NCI-H1436 treated with DMSO at 0.1 percent for 48 hours (cell line): ENCODE data around the gene PDE1A.
"Not testable (repeated sequence)": the region's sequence is repeated elsewhere in the genome, so short reads cannot be mapped to it uniquely, and the experiment has no call there.

Experiments
- DNase-seq: peaks from one replicate; lab custom pipeline; 2025; lab: John Stamatoyannopoulos, UW

Gene PDE1A

GRCh38 chr2:182406221-182406620, 20.6 kb downstream of the PDE1A start:
- no peak for DNase-seq

DNA sequence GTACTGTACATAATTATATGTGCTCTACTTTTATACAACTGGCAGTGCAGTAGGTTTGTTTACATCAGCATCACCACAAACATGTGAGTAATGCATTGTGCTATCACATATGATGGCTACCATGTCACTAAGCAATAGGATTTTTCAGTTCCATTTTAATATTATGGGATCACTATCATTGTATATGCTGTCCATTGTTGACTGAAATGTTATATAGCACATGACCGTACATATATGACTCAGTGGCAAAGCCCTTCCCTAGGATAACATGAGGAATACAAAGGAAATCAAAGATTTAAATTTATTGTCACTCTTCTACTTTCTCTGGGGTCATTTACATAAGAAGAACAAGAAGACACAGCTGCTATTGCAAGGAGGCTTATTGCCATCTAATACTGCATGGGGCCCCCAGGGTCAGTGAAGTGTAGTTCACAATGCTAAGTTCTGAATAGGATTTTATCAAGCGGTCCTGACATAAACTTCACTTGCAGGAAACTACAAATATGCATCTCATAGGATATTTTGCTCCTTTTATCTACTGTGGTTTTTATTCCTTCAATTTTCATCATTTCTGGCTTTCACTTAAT, 21.8 kb downstream of the PDE1A start:
- DNase-seq, result no peak

- DNase-seq, result no peak
Observed at GRCh38 chr2:182404092-182404491, 22.7 kb downstream of the PDE1A start.

DNA sequence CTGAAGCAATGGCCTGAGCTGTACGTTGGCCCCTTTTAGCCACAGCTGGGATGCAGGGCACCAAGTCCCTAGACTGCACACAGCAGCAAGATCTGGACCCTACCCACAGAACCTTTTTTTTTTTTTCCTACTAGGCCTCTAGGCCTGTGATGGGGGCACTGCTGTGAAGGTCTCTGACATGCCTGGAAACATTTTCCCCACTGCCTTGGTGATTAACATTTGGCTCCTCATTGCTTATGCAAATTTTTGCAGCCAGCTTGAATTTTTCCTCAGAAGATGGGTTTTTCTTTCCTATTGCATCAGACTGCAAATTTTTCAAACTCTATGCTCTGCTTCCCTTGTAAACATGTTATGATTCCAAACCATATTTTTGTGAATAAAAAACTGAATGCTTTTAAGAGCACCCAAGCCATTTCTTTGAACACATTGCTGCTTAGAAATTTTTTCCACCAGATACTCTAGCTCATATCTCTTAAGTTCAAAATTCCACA, 33.5 kb downstream of the PDE1A start:
- DNase-seq, result no peak

GRCh38 chr2:182391443-182391842, 35.4 kb downstream of the PDE1A start:
- DNase-seq, result no peak

DNA sequence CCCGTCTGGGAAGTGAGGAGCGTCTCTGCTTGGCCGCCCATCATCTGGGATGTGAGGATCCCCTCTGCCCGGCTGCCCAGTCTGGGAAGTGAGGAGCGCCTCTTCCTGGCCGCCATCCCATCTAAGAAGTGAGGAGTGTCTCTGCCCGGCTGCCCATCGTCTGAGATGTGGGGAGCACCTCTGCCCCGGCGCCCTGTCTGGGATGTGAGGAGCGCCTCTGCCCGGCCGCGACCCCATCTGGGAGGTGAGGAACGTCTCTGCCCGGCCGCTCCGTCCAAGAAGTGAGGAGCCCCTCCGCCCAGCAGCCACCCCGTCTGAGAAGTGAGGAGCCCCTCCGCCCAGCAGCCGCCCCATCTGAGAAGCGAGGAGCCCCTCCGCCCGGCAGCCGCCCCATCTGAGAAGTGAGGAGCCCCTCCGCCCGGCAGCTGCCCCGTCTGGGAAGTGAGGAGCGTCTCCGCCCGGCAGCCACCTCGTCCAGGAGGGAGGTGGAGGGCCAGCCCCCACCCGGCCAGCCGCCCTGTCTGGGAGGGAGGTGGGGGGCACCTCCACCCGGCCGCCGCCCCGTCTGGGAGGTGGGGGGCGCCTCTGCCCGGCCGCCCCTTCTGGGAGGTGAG, 40.5 kb downstream of the PDE1A start:
- DNase-seq, result not testable (repeated sequence)

GRCh38 chr2:182384860-182385259, 42.0 kb downstream of the PDE1A start:
- no peak for DNase-seq

GRCh38 chr2:182381225-182381624, 45.6 kb downstream of the PDE1A start:
- DNase-seq, result no peak

GRCh38 chr2:182379241-182379640, 47.6 kb downstream of the PDE1A start:
- no peak for DNase-seq

- no peak for DNase-seq
Observed at GRCh38 chr2:182378759-182379158, 48.1 kb downstream of the PDE1A start.

- DNase-seq, result no peak
Observed at GRCh38 chr2:182377467-182377866, 49.4 kb downstream of the PDE1A start.

- DNase-seq, result no peak
Observed at GRCh38 chr2:182375862-182376261, 51.0 kb downstream of the PDE1A start.

GRCh38 chr2:182372661-182373060, 54.2 kb downstream of the PDE1A start:
- DNase-seq, result no peak

GRCh38 chr2:182368996-182369395, 57.8 kb downstream of the PDE1A start:
- no peak for DNase-seq

DNA sequence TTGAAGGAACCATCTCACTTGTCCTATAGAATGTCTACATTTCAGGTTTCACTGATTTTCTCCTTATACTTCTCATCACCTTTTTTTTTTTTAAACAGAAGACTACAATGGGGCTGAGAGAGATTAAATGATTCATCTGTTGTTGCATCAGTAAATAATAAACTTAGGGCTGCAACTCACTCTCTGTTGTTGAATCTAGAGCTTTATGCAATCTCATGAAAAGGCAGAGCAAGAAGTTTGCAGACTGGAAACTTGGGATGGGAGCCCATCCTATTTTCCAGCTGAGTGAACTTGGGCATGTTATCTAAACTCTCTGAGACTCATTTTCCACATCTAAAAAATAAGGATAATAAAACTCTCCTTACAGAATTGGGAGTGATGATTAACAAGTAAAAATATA, 58.4 kb downstream of the PDE1A start:
- DNase-seq, result no peak

DNA sequence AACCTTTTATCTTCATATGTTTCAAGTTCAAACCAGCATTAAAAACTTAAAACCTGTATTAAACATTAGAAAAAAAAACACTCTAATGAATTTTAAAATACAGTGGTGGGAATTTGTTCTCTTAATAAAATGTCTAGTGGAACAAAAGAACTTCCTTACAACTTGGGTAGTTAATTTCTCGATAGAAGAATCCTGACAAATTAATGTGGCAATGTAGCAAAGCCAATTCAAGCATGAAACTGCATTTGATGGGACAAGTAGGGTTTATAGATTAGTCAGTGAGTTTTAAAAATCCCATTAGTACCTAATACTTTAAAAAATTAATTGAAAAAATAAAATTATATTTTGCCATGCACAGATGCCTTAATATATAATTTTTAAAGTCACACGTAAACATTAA, 59.4 kb downstream of the PDE1A start:
- DNase-seq, result no peak

DNA sequence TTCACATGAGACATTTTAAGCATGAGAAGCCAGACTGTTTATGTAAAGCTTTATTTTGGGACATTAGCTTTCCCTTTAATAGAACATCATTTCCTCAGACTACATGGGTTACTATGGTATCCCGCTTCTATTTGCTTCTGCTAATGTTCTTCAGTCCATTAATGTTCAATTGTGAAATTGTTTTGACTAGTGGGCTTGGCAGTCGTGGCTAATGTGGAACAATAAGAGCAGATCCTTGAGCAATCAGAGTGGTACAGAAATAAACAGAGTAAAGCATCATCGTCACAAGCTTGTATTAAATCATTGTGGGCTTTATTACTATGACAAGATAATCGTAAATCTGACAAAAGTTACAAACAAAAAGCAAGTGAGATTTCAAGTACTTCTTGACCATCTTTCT, 60.2 kb downstream of the PDE1A start:
- DNase-seq, result peak; percentile 62

DNA sequence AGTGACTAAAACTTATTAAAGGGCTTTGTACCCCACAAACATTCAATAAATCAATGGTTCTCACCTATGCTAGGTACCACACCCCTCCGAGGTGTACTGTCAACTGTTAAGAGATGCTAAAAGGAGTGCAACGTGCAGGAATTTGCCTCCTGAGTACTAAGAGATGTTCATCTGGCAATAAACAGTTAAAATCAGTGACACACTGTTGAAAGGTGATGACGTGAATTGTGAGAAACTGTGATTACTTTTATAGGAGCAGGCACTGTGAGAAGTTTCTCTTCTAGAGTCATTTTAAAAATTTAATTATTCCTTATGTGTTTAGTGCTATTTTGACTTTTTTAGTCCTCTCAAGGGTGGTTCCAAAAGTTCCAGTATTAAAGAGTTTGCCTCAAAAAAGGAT, 61.0 kb downstream of the PDE1A start:
- DNase-seq, result no peak

DNA sequence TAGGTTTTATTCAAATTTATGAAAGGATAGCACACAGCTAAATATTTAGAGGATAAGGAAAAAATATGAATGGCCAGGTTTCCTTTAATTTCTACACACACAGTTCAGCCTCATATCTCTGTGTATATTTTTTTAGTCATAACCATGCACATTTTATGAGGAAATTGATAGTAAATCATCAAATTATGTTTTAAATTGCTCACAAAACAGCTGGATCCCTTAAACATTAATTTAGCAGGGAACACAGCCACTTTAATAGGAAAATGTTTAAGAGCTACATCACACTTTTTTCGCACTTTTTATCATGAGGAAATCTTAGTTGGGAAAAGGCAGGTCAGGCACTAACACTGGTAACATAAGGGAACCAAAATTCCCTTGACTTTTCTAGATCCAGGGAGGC, 65.4 kb downstream of the PDE1A start:
- DNase-seq, result no peak

- no peak for DNase-seq
Observed at GRCh38 chr2:182360663-182361260, 66.1 kb downstream of the PDE1A start.

- DNase-seq, result no peak
Observed at GRCh38 chr2:182359990-182360662, 66.7 kb downstream of the PDE1A start.

GRCh38 chr2:182359027-182359989, 67.5 kb downstream of the PDE1A start:
- DNase-seq, result no peak
